ENCODE results near the gene HABP2. TPM values are rescaled to one million over a fixed set of nuclear protein-coding genes. Genes with fewer than 3 reads are reported as not detected.

HABP2 gene
- total RNA-seq, 1 experiment from 2014 or later, result not detected

GRCh38 chr10:113592380-113592779, 39.5 kb downstream of the HABP2 start:
- H3K4me1 ChIP-seq (ENCODE audit: insufficient read depth, low read length), result no peaks in the 10 kb centered on the region
- no peak overlapping the region for H3K18ac ChIP-seq (ENCODE audit: insufficient read length, low read depth, low read length)
- Mint-ChIP-seq H3K27ac (no peak overlapping the region), H3K4me1 (peaks cover 3 to 9% of the 10 kb centered on the region in 2 experiments; a peak in 2 of 4 replicates), H3K4me3 (no peak overlapping the region), H3K9me3 (no peaks in the 10 kb centered on the region), H3K36me3 (ENCODE audit: insufficient read depth in 1 of 3, low read depth in 3 of 3) (no peaks in the 10 kb centered on the region), H3K27me3 (ENCODE audit: low read depth) (peaks cover 36% of the 10 kb centered on the region)
- H3K23ac ChIP-seq (ENCODE audit: insufficient read length, low read depth, low read length), result no peak overlapping the region
- H3K56ac ChIP-seq (ENCODE audit: insufficient read length, low read depth, low read length), result no peak overlapping the region
- TF ChIP-seq, protein P1, sequence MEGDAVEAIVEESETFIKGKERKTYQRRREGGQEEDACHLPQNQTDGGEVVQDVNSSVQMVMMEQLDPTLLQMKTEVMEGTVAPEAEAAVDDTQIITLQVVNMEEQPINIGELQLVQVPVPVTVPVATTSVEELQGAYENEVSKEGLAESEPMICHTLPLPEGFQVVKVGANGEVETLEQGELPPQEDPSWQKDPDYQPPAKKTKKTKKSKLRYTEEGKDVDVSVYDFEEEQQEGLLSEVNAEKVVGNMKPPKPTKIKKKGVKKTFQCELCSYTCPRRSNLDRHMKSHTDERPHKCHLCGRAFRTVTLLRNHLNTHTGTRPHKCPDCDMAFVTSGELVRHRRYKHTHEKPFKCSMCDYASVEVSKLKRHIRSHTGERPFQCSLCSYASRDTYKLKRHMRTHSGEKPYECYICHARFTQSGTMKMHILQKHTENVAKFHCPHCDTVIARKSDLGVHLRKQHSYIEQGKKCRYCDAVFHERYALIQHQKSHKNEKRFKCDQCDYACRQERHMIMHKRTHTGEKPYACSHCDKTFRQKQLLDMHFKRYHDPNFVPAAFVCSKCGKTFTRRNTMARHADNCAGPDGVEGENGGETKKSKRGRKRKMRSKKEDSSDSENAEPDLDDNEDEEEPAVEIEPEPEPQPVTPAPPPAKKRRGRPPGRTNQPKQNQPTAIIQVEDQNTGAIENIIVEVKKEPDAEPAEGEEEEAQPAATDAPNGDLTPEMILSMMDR (conservative IDR thresholded peaks at IDR 0.05), result no peak
- H3K23me2 ChIP-seq (ENCODE audit: insufficient read length, low read depth, low read length, poor library complexity, severe bottlenecking), result no peaks in the 10 kb centered on the region
- no peak overlapping the region for H3T11ph ChIP-seq (ENCODE audit: low read length)
- H2BK5ac ChIP-seq (ENCODE audit: insufficient read length, low read length), result no peak overlapping the region
- no peaks in the 10 kb centered on the region for H4K20me1 ChIP-seq (ENCODE audit: control insufficient read depth, insufficient read depth, insufficient read length)
- H3K27me3 ChIP-seq (ENCODE audit: insufficient read depth, low read length), result no peaks in the 10 kb centered on the region
- H3K79me2 ChIP-seq (ENCODE audit: insufficient read depth, low read length), result no peaks in the 10 kb centered on the region
- no peak overlapping the region for H4K8ac ChIP-seq (replicated peaks; ENCODE audit: insufficient read length, low read depth, low read length)
- H3K9ac ChIP-seq (ENCODE audit: extremely low read depth, insufficient read length, low read length), result no peak overlapping the region
- no peak overlapping the region for H4K91ac ChIP-seq (ENCODE audit: insufficient read length, low read depth, low read length)
- H2BK20ac ChIP-seq (ENCODE audit: low read depth, low read length, poor library complexity, severe bottlenecking), result no peak overlapping the region
- no peak overlapping the region for H2AFZ ChIP-seq (ENCODE audit: low read length)
- no peak overlapping the region for H2BK15ac ChIP-seq (ENCODE audit: low read depth, low read length)
- H2BK120ac ChIP-seq (ENCODE audit: low read depth, low read length, poor library complexity, severe bottlenecking), result no peak overlapping the region
- H3K4me2 ChIP-seq (ENCODE audit: insufficient read depth, insufficient read length, low read length), result no peak overlapping the region
- no peaks in the 10 kb centered on the region for H3K9me3 ChIP-seq (ENCODE audit: control insufficient read depth, low read depth, low read length)
- no peak overlapping the region for H4K5ac ChIP-seq (ENCODE audit: insufficient read length, low read depth, low read length)
- H3K14ac ChIP-seq (ENCODE audit: insufficient read depth, low read length), result no peak overlapping the region
- H3K4ac ChIP-seq (ENCODE audit: low read depth, low read length), result no peak overlapping the region
- no peaks in the 10 kb centered on the region for H3K79me1 ChIP-seq (ENCODE audit: insufficient read depth, low read depth, low read length, poor library complexity, severe bottlenecking)
- H2BK12ac ChIP-seq (ENCODE audit: insufficient read length, low read depth, low read length), result no peak overlapping the region
- no peak for DNase-seq
- H2AK5ac ChIP-seq (ENCODE audit: insufficient read length, low read length), result no peak overlapping the region
- no peak overlapping the region for H3K27ac ChIP-seq (ENCODE audit: insufficient read length, low read depth, low read length)
- WGBS (ENCODE audit: extremely low coverage, insufficient read length, low lambda C conversion rate), result no CpG with 5 or more reads among the region's 8 CpGs
